H1 (cell line): Measurements from ENCODE around the gene NAA60. TPM values are rescaled to one million over a fixed set of nuclear protein-coding genes. Genes with fewer than 3 reads are reported as not detected.

ENCODE experiments used
- CTCF ChIA-PET: fragments of 300-600 bp; sonication (Branson Sonifier 250); formaldehyde crosslinking; loops from one replicate; lab custom pipeline; 2021; ENCODE audit not compliant: partially characterized antibody; lab: Charles Lee
- POLR2A ChIA-PET: fragments of 300-600 bp; sonication (Branson Sonifier 250); formaldehyde crosslinking; loops from one replicate; lab custom pipeline; 2021; ENCODE audit warnings: inconsistent platforms; ENCODE audit not compliant: partially characterized antibody; lab: Charles Lee
- DNase-seq, 2 experiments: peaks; one replicate each; pipeline versions ENCODE4 v3.0.0 to v3.0.0-alpha.2; 2010 to 2022; ENCODE audit warnings: low spot score in 2 of 2, low read depth in 1 of 2, mixed read lengths in 1 of 2
- FAIRE-seq: peaks from 2 replicates; lab custom pipeline; 2011; peaks lifted over from hg19 to GRCh38; lab: Jason Lieb, UNC
- H2AFZ ChIP-seq: 2 replicates; pipeline ENCODE4 v1.8.1; 2012; ENCODE audit warnings: low read length, inconsistent platforms
- H2AK5ac ChIP-seq: 2 replicates; pipeline ENCODE4 v1.6.1; 2013; ENCODE audit warnings: low read depth, low read length
- H2BK120ac ChIP-seq: replicated peaks from 2 replicates; pipeline ENCODE3; 2013; ENCODE audit warnings: low read depth, low read length, inconsistent platforms
- H2BK12ac ChIP-seq: 2 replicates; pipeline ENCODE4 v1.6.1; 2013; ENCODE audit warnings: low read depth, low read length
- H2BK15ac ChIP-seq: 2 replicates; pipeline ENCODE4 v1.6.1; 2013; ENCODE audit warnings: low read length
- H2BK20ac ChIP-seq: 2 replicates; pipeline ENCODE4 v1.6.1; 2013; ENCODE audit warnings: low read length
- H2BK5ac ChIP-seq: 2 replicates; pipeline ENCODE4 v1.6.1; 2013; ENCODE audit warnings: low read depth, low read length
- H3K14ac ChIP-seq: 2 replicates; pipeline ENCODE4 v1.6.1; 2013; ENCODE audit warnings: inconsistent platforms; ENCODE audit not compliant: insufficient read length
- H3K18ac ChIP-seq: 2 replicates; pipeline ENCODE4 v1.6.1; 2013; ENCODE audit warnings: low read length; ENCODE audit errors: extremely low read depth
- H3K23ac ChIP-seq: 2 replicates; pipeline ENCODE4 v1.6.1; 2013; ENCODE audit warnings: inconsistent platforms; ENCODE audit not compliant: insufficient read length
- H3K23me2 ChIP-seq: 2 replicates; pipeline ENCODE4 v1.6.1; 2013; ENCODE audit warnings: low read depth, low read length
- H3K27ac ChIP-seq: 2 replicates; pipeline ENCODE4 v1.6.1; 2011; ENCODE audit warnings: low read depth, low read length, inconsistent platforms
- H3K27me3 ChIP-seq, 4 experiments: replicated peaks in 1 of 4; 1 replicate in 1 of 4; 2 replicates in 3 of 4; pipeline versions ENCODE4 v1.6.1 to v1.8.1; 2011 to 2013; ENCODE audit warnings: low read length in 3 of 4, mild to moderate bottlenecking in 3 of 4, inconsistent platforms in 2 of 4, mixed read lengths in 2 of 4, moderate library complexity in 1 of 4; ENCODE audit not compliant: control insufficient read depth in 3 of 4, insufficient read depth in 3 of 4; ENCODE audit errors: extremely low read depth in 1 of 4
- H3K36me3 ChIP-seq, 4 experiments: 2 replicates each; pipeline versions ENCODE4 v1.6.1 to v1.8.1; 2011 to 2013; ENCODE audit warnings: mild to moderate bottlenecking in 4 of 4, low read length in 3 of 4, moderate library complexity in 2 of 4, control low read depth in 1 of 4, inconsistent platforms in 1 of 4; ENCODE audit not compliant: insufficient read depth in 4 of 4, control insufficient read depth in 2 of 4
- H3K4ac ChIP-seq: replicated peaks from 2 replicates; pipeline ENCODE3; 2013; ENCODE audit warnings: low read length, low read depth, mixed read lengths, inconsistent platforms; ENCODE audit not compliant: insufficient read length
- H3K4me1 ChIP-seq, 4 experiments: replicated peaks in 1 of 4; 1 replicate in 1 of 4; 2 replicates in 3 of 4; pipeline versions ENCODE4 v1.6.1 to v1.8.1; 2011 to 2013; ENCODE audit warnings: low read length in 3 of 4, inconsistent platforms in 2 of 4, mixed read lengths in 1 of 4; ENCODE audit not compliant: insufficient read depth in 4 of 4, control insufficient read depth in 3 of 4
- H3K4me2 ChIP-seq, 2 experiments: 2 replicates each; pipeline versions ENCODE4 v1.6.1 to v1.8.1; 2011 to 2013; ENCODE audit warnings: low read depth in 2 of 2, low read length in 2 of 2, control low read depth in 1 of 2, inconsistent platforms in 1 of 2, mild to moderate bottlenecking in 1 of 2; ENCODE audit not compliant: insufficient read depth in 1 of 2
- H3K4me3 ChIP-seq, 4 experiments: fragments of 200-600, 300-600 bp in 1 of 4; sonication (generic), shearing (Covaris generic), sonication (Bioruptor Twin) in 1 of 4; 2 replicates each; pipeline versions ENCODE4 v1.5.1 to v1.8.1; 2011 to 2016; ENCODE audit warnings: low read length in 4 of 4, low read depth in 3 of 4, control low read depth in 2 of 4, inconsistent platforms in 2 of 4, mild to moderate bottlenecking in 2 of 4, mixed read lengths in 1 of 4, moderate library complexity in 1 of 4; ENCODE audit not compliant: insufficient read depth in 2 of 4; ENCODE audit errors: extremely low read depth in 1 of 4
- H3K56ac ChIP-seq: replicated peaks from 2 replicates; pipeline ENCODE3; 2013; ENCODE audit warnings: low read depth, mild to moderate bottlenecking, mixed read lengths, low read length, inconsistent platforms; ENCODE audit not compliant: insufficient read length
- H3K79me1 ChIP-seq: 2 replicates; pipeline ENCODE4 v1.6.1; 2013; ENCODE audit warnings: low read depth, low read length, control low read depth
- H3K79me2 ChIP-seq, 2 experiments: 2 replicates each; pipeline versions ENCODE4 v1.6.1 to v1.8.1; 2012 to 2013; ENCODE audit warnings: low read length in 2 of 2, mild to moderate bottlenecking in 2 of 2, inconsistent platforms in 1 of 2; ENCODE audit not compliant: insufficient read depth in 2 of 2, control insufficient read depth in 1 of 2
- H3K9ac ChIP-seq, 4 experiments: replicated peaks in 1 of 4; 1 replicate in 1 of 4; 2 replicates in 3 of 4; pipeline versions ENCODE4 v1.6.1 to v1.8.1; 2011 to 2013; ENCODE audit warnings: low read depth in 3 of 4, low read length in 3 of 4, control low read depth in 2 of 4, mild to moderate bottlenecking in 2 of 4, moderate library complexity in 2 of 4, inconsistent platforms in 1 of 4; ENCODE audit errors: extremely low read depth in 1 of 4
- H3K9me3 ChIP-seq, 2 experiments: 2 replicates each; pipeline versions ENCODE4 v1.6.1 to v1.8.1; 2012 to 2013; ENCODE audit warnings: mild to moderate bottlenecking in 2 of 2, moderate library complexity in 2 of 2, control low read depth in 1 of 2, inconsistent platforms in 1 of 2, low read depth in 1 of 2, low read length in 1 of 2, mixed read lengths in 1 of 2; ENCODE audit not compliant: insufficient read depth in 2 of 2
- H4K20me1 ChIP-seq, 2 experiments: replicated peaks in 1 of 2; 2 replicates each; pipeline versions ENCODE3 to v1.8.1; 2011 to 2013; ENCODE audit warnings: inconsistent platforms in 2 of 2, low read length in 2 of 2, mild to moderate bottlenecking in 1 of 2; ENCODE audit not compliant: insufficient read depth in 2 of 2, control insufficient read depth in 1 of 2
- H4K5ac ChIP-seq: 2 replicates; pipeline ENCODE4 v1.6.1; 2013; ENCODE audit warnings: low read length, low read depth, mixed read lengths, inconsistent platforms; ENCODE audit not compliant: insufficient read length
- H4K8ac ChIP-seq: 2 replicates; pipeline ENCODE4 v1.8.0; 2013; ENCODE audit warnings: mild to moderate bottlenecking, moderate library complexity, low read length, inconsistent platforms; ENCODE audit not compliant: insufficient read depth; ENCODE audit errors: extremely low read depth
- H4K91ac ChIP-seq: replicated peaks from 2 replicates; pipeline ENCODE3; 2013; ENCODE audit warnings: low read length, mixed read lengths, inconsistent platforms; ENCODE audit not compliant: insufficient read length
- ASH2L ChIP-seq: fragments of 200-600, 300-600 bp; sonication (generic); IDR thresholded peaks from one replicate; pipeline ENCODE4 v1.7.1; 2017; ENCODE audit warnings: low read length
- BACH1 ChIP-seq: IDR thresholded peaks from 2 replicates; pipeline ENCODE4 v1.6.1; 2012; ENCODE audit warnings: low read length, improper control_type of control experiment
- E2F6 ChIP-seq: IDR thresholded peaks from 2 replicates; pipeline ENCODE4 v1.6.1; 2012; ENCODE audit warnings: inconsistent platforms
- EZH2 ChIP-seq: fragments of 200-600 bp; sonication (generic); IDR thresholded peaks from 2 replicates; pipeline ENCODE4 v1.7.1; 2012; ENCODE audit warnings: low read depth, mild to moderate bottlenecking, moderate library complexity, low read length, inconsistent platforms; ENCODE audit not compliant: severe bottlenecking
- GABPA ChIP-seq: IDR thresholded peaks from 2 replicates; pipeline ENCODE4 v1.6.1; 2011; ENCODE audit warnings: mild to moderate bottlenecking, low read length, moderate library complexity, borderline replicate concordance; ENCODE audit not compliant: insufficient read depth
- HDAC2 ChIP-seq, 2 experiments: fragments of 300-600 bp in 1 of 2; sonication (generic) in 1 of 2; IDR thresholded peaks; 2 replicates each; pipeline ENCODE4 v1.6.1; 2011 to 2012; ENCODE audit warnings: low read depth in 2 of 2, low read length in 2 of 2, mild to moderate bottlenecking in 2 of 2, moderate library complexity in 2 of 2, borderline replicate concordance in 1 of 2, inconsistent platforms in 1 of 2
- HDAC6 ChIP-seq: IDR thresholded peaks from one replicate; pipeline ENCODE4 v1.7.1; 2012; ENCODE audit warnings: low read depth, mild to moderate bottlenecking, inconsistent platforms, low read length, moderate library complexity
- KDM1A ChIP-seq: fragments of 200-600, 300-600 bp; sonication (generic); IDR thresholded peaks from 2 replicates; pipeline ENCODE4 v1.7.1; 2016; ENCODE audit warnings: mild to moderate bottlenecking, low read length, borderline replicate concordance
- MAFK ChIP-seq: IDR thresholded peaks from 2 replicates; pipeline ENCODE4 v1.6.1; 2012; ENCODE audit warnings: low read depth, mild to moderate bottlenecking, improper control_type of control experiment, low read length
- NRF1 ChIP-seq: IDR thresholded peaks from 2 replicates; pipeline ENCODE4 v1.6.1; 2011; ENCODE audit warnings: mild to moderate bottlenecking, low read depth, low read length, improper control_type of control experiment
- RBBP5 ChIP-seq: IDR thresholded peaks from 2 replicates; pipeline ENCODE4 v1.7.1; 2012; ENCODE audit warnings: low read depth, mild to moderate bottlenecking, inconsistent platforms, low read length, moderate library complexity, borderline replicate concordance
- SIN3A ChIP-seq, 2 experiments: IDR thresholded peaks in 1 of 2; conservative IDR thresholded peaks in 1 of 2; 2 replicates each; pipeline ENCODE4 v1.6.1; 2011 to 2012; ENCODE audit warnings: low read length in 2 of 2, improper control_type of control experiment in 1 of 2, low read depth in 1 of 2, mild to moderate bottlenecking in 1 of 2
- SP1 ChIP-seq: IDR thresholded peaks from 2 replicates; pipeline ENCODE4 v1.6.1; 2011; ENCODE audit warnings: low read depth, low read length
- WGBS, 2 experiments: shearing (Covaris generic) in 1 of 2; methylation state at CpG; one replicate each; pipeline versions ENCODE4 v1.1.6 to v1.1.7; 2013 to 2015; ENCODE audit warnings: low lambda C conversion rate in 2 of 2, mixed read lengths in 2 of 2, inconsistent platforms in 1 of 2, low coverage in 1 of 2, missing lambda C conversion rate in 1 of 2; ENCODE audit not compliant: insufficient replicate concordance in 2 of 2, insufficient coverage in 1 of 2, insufficient read length in 1 of 2; ENCODE audit errors: extremely low coverage in 1 of 2, missing lambda C conversion rate in 1 of 2; 5-methylcytosine and 5-hydroxymethylcytosine counted together
- polyA plus RNA-seq, 7 experiments: library from polyadenylated mRNA; depleted of rRNA in 3 of 7; stranded (reverse) in 5 of 7; unstranded in 2 of 7; fragments of >200 nt in 5 of 7; fragments of 200-250 nt in 2 of 7; gene quantifications; 1 replicate in 5 of 7; 2 replicates in 1 of 7; 4 replicates in 1 of 7; pipeline versions ENCODE4 v1.2.1 to v1.2.3, GENCODE V29; 2011 to 2013; ENCODE audit warnings: missing spikeins in 2 of 7, mixed read lengths in 2 of 7
- total RNA-seq: library from RNA; stranded (reverse); fragmentation: NEBNext Ultra II Directional; extraction: Animal tissue kit (Norgen Biotek cat#: 25700); gene quantifications from 2 replicates; pipeline ENCODE4 v1.2.1, GENCODE V29; 2021

NAA60 gene
- total and polyA plus RNA-seq, 2 of the 8 experiments (the other 6 are each of a cell fraction or from before 2014, with no cell fraction given): 34.1 to 47.6 TPM

- Histone ChIP-seq H3K79me1 (peaks cover 33% of the 10 kb centered on the region), H3K23me2 (no peaks in the 10 kb centered on the region), H2AK5ac (no peak overlapping the region), H3K23ac (no peak overlapping the region), H3K4me2 (no peak overlapping the region), H2BK12ac (no peak overlapping the region; the same call in 1 of the 2 replicates), H3K4ac (no peak overlapping the region), H3K9ac (no peak overlapping the region), H3K27me3 (no peaks in the 10 kb centered on the region), H2BK15ac (no peak overlapping the region), H3K4me3 (no peak overlapping the region), H2BK20ac (0 out of 2 replicates have a peak overlapping the region, but pooled peaks have one; percentile 9), H3K9me3 (no peaks in the 10 kb centered on the region), H3K79me2 (peaks cover 14 to 94% of the 10 kb centered on the region in 2 experiments), H2BK120ac (no peak overlapping the region), H2BK5ac (no peak overlapping the region), H4K8ac (no peak overlapping the region), H3K18ac (no peak overlapping the region), H4K5ac (no peak overlapping the region), H2AFZ (no peak overlapping the region), H3K14ac (no peak overlapping the region)
- FAIRE-seq (no peak), DNase-seq (no peak)
- WGBS, 2 experiments: 90% methylated on average over 9 of the region's 9 CpGs; no CpG with 5 or more reads in 1 of the 2 experiments
- CTCF ChIA-PET: interaction anchor here (1.6 kb wide), 1 partner anchor 29 kb away, joined by 3 read pairs; no protein-coding TSS in a partner anchor
- POLR2A ChIA-PET: interaction anchor here (1.9 kb wide), 1 partner anchor 12 kb away, joined by 5 read pairs; no protein-coding TSS in a partner anchor
- TF ChIP-seq SIN3A (conservative IDR thresholded peaks at IDR 0.05 in 1 of 2, IDR thresholded peaks at IDR 0.05 in 1 of 2; ENCODE audit: low read depth in 1 of 2, low read length in 2 of 2) (no peak), E2F6 (no peak), HDAC2 (IDR thresholded peaks at IDR 0.05; ENCODE audit: borderline replicate concordance in 1 of 2, low read depth in 2 of 2, low read length in 2 of 2) (no peak), BACH1 (no peak), ASH2L (no peak), MAFK (no peak), HDAC6 (no peak), EZH2 (no peak), RBBP5 (no peak), NRF1 (no peak), SP1 (no peak), GABPA (no peak), KDM1A (no peak)
- TF ChIP-seq, all 59 proteins: peak for 0
- Histone ChIP-seq H3K36me3 (peaks cover 0 to under 1% (median 0%) of the 10 kb centered on the region in 4 experiments; a peak in 3 of 8 replicates), H3K56ac (no peak overlapping the region), H4K20me1 (peaks cover 11 to 18% of the 10 kb centered on the region in 2 experiments), H4K91ac (no peak overlapping the region), H3K27ac (no peak overlapping the region), H3K4me1 (peaks cover 0 to 18% (median 8%) of the 10 kb centered on the region in 4 experiments; a peak in 6 of 7 replicates)
Observed at GRCh38 chr16:3470723-3471122, 27.2 kb downstream of the NAA60 start.
